HepG2 (cell line): ENCODE results near the gene ARFGAP1.

Experiments
- NR2C2 ChIP-seq: sonication (generic); formaldehyde crosslinking; IDR thresholded peaks from 2 replicates; pipeline ENCODE4 v1.4.0; 2020; ENCODE audit warnings: missing genetic modification reagents, mild to moderate bottlenecking, moderate library complexity, borderline replicate concordance
- POLR2AphosphoS5 ChIP-seq: IDR thresholded peaks from 2 replicates; pipeline ENCODE4 v1.6.1; 2012; ENCODE audit warnings: low read depth, low read length
- ZNF318 ChIP-seq: sonication (generic); formaldehyde crosslinking; IDR thresholded peaks from 2 replicates; pipeline ENCODE4 v1.4.0; 2020; ENCODE audit warnings: mild to moderate bottlenecking, missing genetic modification reagents
- TF ChIP-seq, protein P1 (sequence below): sonication (generic); formaldehyde crosslinking; IDR thresholded peaks from 2 replicates; pipeline ENCODE4 v1.5.0; 2020; ENCODE audit warnings: missing genetic modification reagents
- TF ChIP-seq, protein P2 (sequence below): sonication (generic); formaldehyde crosslinking; IDR thresholded peaks from 2 replicates; pipeline ENCODE4 v1.5.0; 2020; ENCODE audit warnings: mild to moderate bottlenecking, missing genetic modification reagents, moderate library complexity

DNA sequence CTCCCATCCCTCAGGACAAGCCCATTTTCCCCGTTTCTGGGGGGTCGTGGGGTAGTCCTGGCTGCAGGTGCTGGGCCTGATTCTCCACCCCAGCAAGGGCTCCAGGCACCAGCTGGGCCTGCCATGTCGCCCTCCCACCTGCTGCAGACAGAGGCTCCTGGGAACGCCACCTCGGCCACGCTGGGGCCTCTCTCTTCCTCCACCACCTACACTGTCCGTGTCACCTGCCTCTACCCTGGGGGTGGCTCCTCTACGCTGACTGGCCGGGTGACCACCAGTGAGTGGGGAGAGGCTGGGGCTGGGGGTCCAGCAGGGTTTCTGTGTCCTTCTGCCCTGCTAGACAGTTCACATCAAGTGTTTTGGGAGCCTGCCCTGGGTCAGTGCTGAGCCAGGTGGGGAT is 39.7 kb downstream of the ARFGAP1 start:
- TF ChIP-seq, protein P1, sequence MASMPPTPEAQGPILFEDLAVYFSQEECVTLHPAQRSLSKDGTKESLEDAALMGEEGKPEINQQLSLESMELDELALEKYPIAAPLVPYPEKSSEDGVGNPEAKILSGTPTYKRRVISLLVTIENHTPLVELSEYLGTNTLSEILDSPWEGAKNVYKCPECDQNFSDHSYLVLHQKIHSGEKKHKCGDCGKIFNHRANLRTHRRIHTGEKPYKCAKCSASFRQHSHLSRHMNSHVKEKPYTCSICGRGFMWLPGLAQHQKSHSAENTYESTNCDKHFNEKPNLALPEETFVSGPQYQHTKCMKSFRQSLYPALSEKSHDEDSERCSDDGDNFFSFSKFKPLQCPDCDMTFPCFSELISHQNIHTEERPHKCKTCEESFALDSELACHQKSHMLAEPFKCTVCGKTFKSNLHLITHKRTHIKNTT (CRISPR knock-in tag): no peak
- TF ChIP-seq POLR2AphosphoS5 (no peak), ZNF318 (CRISPR knock-in tag) (no peak), NR2C2 (CRISPR knock-in tag) (no peak)
- TF ChIP-seq, protein P2, sequence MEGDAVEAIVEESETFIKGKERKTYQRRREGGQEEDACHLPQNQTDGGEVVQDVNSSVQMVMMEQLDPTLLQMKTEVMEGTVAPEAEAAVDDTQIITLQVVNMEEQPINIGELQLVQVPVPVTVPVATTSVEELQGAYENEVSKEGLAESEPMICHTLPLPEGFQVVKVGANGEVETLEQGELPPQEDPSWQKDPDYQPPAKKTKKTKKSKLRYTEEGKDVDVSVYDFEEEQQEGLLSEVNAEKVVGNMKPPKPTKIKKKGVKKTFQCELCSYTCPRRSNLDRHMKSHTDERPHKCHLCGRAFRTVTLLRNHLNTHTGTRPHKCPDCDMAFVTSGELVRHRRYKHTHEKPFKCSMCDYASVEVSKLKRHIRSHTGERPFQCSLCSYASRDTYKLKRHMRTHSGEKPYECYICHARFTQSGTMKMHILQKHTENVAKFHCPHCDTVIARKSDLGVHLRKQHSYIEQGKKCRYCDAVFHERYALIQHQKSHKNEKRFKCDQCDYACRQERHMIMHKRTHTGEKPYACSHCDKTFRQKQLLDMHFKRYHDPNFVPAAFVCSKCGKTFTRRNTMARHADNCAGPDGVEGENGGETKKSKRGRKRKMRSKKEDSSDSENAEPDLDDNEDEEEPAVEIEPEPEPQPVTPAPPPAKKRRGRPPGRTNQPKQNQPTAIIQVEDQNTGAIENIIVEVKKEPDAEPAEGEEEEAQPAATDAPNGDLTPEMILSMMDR (CRISPR knock-in tag): no peak
